DND-41 (cell line): ENCODE results near the gene GRIK4.

Source experiments
- ATAC-seq: fragments of 200-7000 bp; cut with Tn5 transposase; 3 replicates; pipeline ENCODE4 v1.9.1; 2021; ENCODE audit warnings: low read depth; ENCODE audit not compliant: insufficient read depth
- DNase-seq: peaks from one replicate; pipeline ENCODE4 v3.0.0-alpha.2; 2020
- H2AFZ ChIP-seq: 2 replicates; pipeline ENCODE4 v1.6.0; 2012; ENCODE audit warnings: low read depth, low read length
- H3K27ac ChIP-seq: 2 replicates; pipeline ENCODE4 v1.5.1; 2012; ENCODE audit warnings: low read length, inconsistent platforms
- H3K27me3 ChIP-seq: fragments of 200-600 bp; sonication (generic); 2 replicates; pipeline ENCODE4 v1.6.0; 2012; ENCODE audit warnings: low read length, mild to moderate bottlenecking, inconsistent platforms; ENCODE audit not compliant: insufficient read depth, poor library complexity
- H3K36me3 ChIP-seq: 2 replicates; pipeline ENCODE4 v1.5.1; 2012; ENCODE audit warnings: low read length, inconsistent platforms; ENCODE audit not compliant: insufficient read depth
- H3K4me1 ChIP-seq: 2 replicates; pipeline ENCODE4 v1.5.1; 2012; ENCODE audit warnings: mild to moderate bottlenecking, low read length; ENCODE audit not compliant: insufficient read depth
- H3K4me2 ChIP-seq: 2 replicates; pipeline ENCODE4 v1.6.0; 2012; ENCODE audit warnings: mild to moderate bottlenecking, moderate library complexity, low read length, inconsistent platforms; ENCODE audit not compliant: insufficient read depth
- H3K4me3 ChIP-seq, 2 experiments: fragments of 200-600 bp in 1 of 2; shearing (Covaris generic) in 1 of 2; 2 replicates each; pipeline ENCODE4 v1.5.1; 2012 to 2016; ENCODE audit warnings: inconsistent platforms in 2 of 2, low read length in 2 of 2, mild to moderate bottlenecking in 2 of 2, low read depth in 1 of 2, moderate library complexity in 1 of 2
- H3K79me2 ChIP-seq: 2 replicates; pipeline ENCODE4 v1.6.0; 2012; ENCODE audit warnings: low read length, inconsistent platforms; ENCODE audit not compliant: insufficient read depth
- H3K9ac ChIP-seq: 2 replicates; pipeline ENCODE4 v1.6.0; 2012; ENCODE audit warnings: low read depth, mild to moderate bottlenecking, inconsistent platforms, low read length, moderate library complexity
- H3K9me3 ChIP-seq: 2 replicates; pipeline ENCODE4 v1.5.1; 2012; ENCODE audit warnings: low read length, moderate library complexity, mild to moderate bottlenecking, inconsistent platforms; ENCODE audit not compliant: insufficient read depth, severe bottlenecking
- H4K20me1 ChIP-seq: 2 replicates; pipeline ENCODE4 v1.6.0; 2012; ENCODE audit warnings: low read length; ENCODE audit not compliant: insufficient read depth
- EZH2 ChIP-seq: IDR thresholded peaks from 3 replicates; pipeline ENCODE4 v1.6.1; 2012; ENCODE audit warnings: borderline replicate concordance, low read depth, mild to moderate bottlenecking, moderate library complexity, low read length, inconsistent platforms; ENCODE audit not compliant: severe bottlenecking
- TF ChIP-seq, protein P1 (sequence below): IDR thresholded peaks from 2 replicates; pipeline ENCODE4 v1.5.1; 2012; ENCODE audit warnings: borderline replicate concordance, low read length, moderate library complexity, mild to moderate bottlenecking; ENCODE audit not compliant: poor library complexity, severe bottlenecking; ENCODE audit errors: extremely low read depth

Gene GRIK4

DNA sequence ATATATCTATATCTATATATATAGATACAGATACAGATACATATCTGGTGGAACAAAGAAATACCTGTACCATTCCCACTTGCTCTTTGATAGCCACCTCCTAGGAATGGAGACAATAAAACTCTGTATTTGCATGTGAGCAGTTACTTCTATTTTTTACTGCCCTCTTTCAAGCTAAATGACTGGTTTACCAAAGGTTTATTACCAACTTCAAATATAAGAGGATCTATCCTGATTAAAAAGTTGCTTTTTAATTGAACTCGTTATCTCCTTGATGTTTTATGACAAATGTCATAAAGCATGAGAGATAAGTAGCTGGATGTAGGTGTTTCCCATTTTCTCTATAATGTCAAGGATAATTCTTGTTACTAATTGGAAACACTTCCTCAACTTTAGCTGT is 21.7 kb upstream of the GRIK4 start:
- no peaks in the 10 kb centered on the region for H3K4me1 ChIP-seq
- no peaks in the 10 kb centered on the region for H3K79me2 ChIP-seq
- H3K4me3 ChIP-seq, result no peak overlapping the region
- H3K27me3 ChIP-seq, result peaks cover 37% of the 10 kb centered on the region
- H2AFZ ChIP-seq, result no peak overlapping the region
- no peaks in the 10 kb centered on the region for H4K20me1 ChIP-seq
- H3K9me3 ChIP-seq, result no peaks in the 10 kb centered on the region
- no peak overlapping the region for H3K27ac ChIP-seq
- H3K9ac ChIP-seq, result no peak overlapping the region
- H3K36me3 ChIP-seq, result no peaks in the 10 kb centered on the region
- DNase-seq (no peak), ATAC-seq (no peak)
- no peak for TF ChIP-seq EZH2
- TF ChIP-seq, protein P1, sequence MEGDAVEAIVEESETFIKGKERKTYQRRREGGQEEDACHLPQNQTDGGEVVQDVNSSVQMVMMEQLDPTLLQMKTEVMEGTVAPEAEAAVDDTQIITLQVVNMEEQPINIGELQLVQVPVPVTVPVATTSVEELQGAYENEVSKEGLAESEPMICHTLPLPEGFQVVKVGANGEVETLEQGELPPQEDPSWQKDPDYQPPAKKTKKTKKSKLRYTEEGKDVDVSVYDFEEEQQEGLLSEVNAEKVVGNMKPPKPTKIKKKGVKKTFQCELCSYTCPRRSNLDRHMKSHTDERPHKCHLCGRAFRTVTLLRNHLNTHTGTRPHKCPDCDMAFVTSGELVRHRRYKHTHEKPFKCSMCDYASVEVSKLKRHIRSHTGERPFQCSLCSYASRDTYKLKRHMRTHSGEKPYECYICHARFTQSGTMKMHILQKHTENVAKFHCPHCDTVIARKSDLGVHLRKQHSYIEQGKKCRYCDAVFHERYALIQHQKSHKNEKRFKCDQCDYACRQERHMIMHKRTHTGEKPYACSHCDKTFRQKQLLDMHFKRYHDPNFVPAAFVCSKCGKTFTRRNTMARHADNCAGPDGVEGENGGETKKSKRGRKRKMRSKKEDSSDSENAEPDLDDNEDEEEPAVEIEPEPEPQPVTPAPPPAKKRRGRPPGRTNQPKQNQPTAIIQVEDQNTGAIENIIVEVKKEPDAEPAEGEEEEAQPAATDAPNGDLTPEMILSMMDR, result no peak
- H3K4me2 ChIP-seq, result no peak overlapping the region

DNA sequence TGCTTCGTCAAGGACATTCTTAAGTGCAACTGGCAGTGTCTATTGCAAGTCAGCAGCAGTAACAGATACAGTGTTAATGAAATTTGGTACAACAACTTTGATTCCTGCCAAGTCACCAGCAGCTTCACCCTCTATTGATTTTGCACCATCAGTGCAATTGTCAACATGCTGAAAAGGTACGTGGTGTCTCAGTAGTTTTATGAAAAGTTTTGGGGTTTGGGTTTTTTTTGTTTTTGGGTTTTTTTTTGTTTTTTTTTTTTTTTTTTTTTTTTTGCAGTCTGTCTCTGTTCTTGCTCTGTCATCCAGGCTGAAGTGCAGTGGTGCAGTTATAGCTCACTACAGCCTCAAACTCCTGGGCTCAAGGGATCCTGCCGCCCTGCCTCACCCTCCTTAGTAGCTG is 19.1 kb upstream of the GRIK4 start:
- no peak overlapping the region for H3K4me3 ChIP-seq
- no peak for ATAC-seq
- H3K27ac ChIP-seq, result no peak overlapping the region
- H2AFZ ChIP-seq, result no peak overlapping the region
- H3K9me3 ChIP-seq, result no peaks in the 10 kb centered on the region
- H3K4me2 ChIP-seq, result no peak overlapping the region
- H3K79me2 ChIP-seq, result no peaks in the 10 kb centered on the region
- no peaks in the 10 kb centered on the region for H4K20me1 ChIP-seq
- H3K27me3 ChIP-seq, result peaks cover 16% of the 10 kb centered on the region
- DNase-seq, result no peak
- no peak overlapping the region for H3K9ac ChIP-seq
- TF ChIP-seq, protein P1, result no peak
- no peak for TF ChIP-seq EZH2
- H3K4me1 ChIP-seq, result no peaks in the 10 kb centered on the region
- H3K36me3 ChIP-seq, result no peaks in the 10 kb centered on the region

DNA sequence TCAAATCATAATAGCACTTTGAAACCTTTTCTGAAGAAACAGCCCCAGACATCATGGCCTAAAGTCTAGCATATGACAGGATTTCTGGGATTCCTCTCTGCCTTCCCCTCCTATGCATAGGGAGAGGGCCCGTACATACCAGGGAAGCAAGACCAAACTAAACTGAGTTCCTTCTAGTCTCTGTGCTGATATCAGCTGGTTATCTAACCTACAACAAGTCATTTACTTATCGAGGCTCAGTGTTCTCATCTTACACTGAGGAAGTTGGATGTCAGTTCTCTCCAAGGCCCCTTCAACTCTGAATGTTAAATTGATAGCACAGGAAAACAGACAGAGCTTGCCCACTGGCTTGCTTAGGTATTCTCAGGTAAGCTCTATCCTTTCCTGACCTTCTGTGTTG is 17.0 kb upstream of the GRIK4 start:
- no peaks in the 10 kb centered on the region for H3K4me1 ChIP-seq

More for the DNA sequence above, 17.0 kb upstream of the GRIK4 start:
- no peak for TF ChIP-seq EZH2
- TF ChIP-seq, protein P1, result no peak
- Histone ChIP-seq H4K20me1 (no peaks in the 10 kb centered on the region), H3K36me3 (no peaks in the 10 kb centered on the region), H3K27ac (no peak overlapping the region), H2AFZ (no peak overlapping the region), H3K9me3 (no peaks in the 10 kb centered on the region), H3K79me2 (no peaks in the 10 kb centered on the region), H3K27me3 (peaks cover 12% of the 10 kb centered on the region), H3K4me2 (no peak overlapping the region), H3K4me3 (no peak overlapping the region), H3K9ac (no peak overlapping the region)
- ATAC-seq, result no peak
- no peak for DNase-seq
